Natural killer cell (primary cell): Measurements from ENCODE around the gene RAB3B. TPM values are rescaled to one million over a fixed set of nuclear protein-coding genes. Genes with fewer than 3 reads are reported as not detected.

Experiments
- ATAC-seq, 3 donors: fragments of 150-1000 bp in 2 of 3; fragments of 200-7000 bp in 1 of 3; cut with Tn5 transposase; 1 replicate in 1 of 3; 2 replicates in 2 of 3; pipeline ENCODE4 v1.10.0; 2021; ENCODE audit warnings: mild to moderate bottlenecking in 2 of 3, moderate library complexity in 2 of 3
- DNase-seq, 2 donors: peaks; one replicate each; pipeline versions ENCODE4 v3.0.0 to v3.0.0-alpha.2; 2013 to 2021; ENCODE audit warnings: mixed read lengths in 1 of 2
- H3K27ac ChIP-seq: one replicate; pipeline ENCODE4 v1.5.1; 2013; ENCODE audit warnings: mild to moderate bottlenecking, low read length
- H3K27me3 ChIP-seq: one replicate; pipeline ENCODE4 v1.6.1; 2013; ENCODE audit warnings: low read length; ENCODE audit not compliant: control insufficient read depth, insufficient read depth
- H3K36me3 ChIP-seq: one replicate; pipeline ENCODE4 v1.6.1; 2013; ENCODE audit warnings: low read length; ENCODE audit not compliant: control insufficient read depth, insufficient read depth
- H3K4me1 ChIP-seq: one replicate; pipeline ENCODE4 v1.6.1; 2013; ENCODE audit warnings: low read length; ENCODE audit not compliant: control insufficient read depth, insufficient read depth
- H3K4me3 ChIP-seq: one replicate; pipeline ENCODE4 v1.5.1; 2013; ENCODE audit warnings: low read length
- H3K9me3 ChIP-seq: one replicate; pipeline ENCODE4 v1.6.1; 2013; ENCODE audit warnings: low read length; ENCODE audit not compliant: control insufficient read depth, insufficient read depth
- H3K27ac Mint-ChIP-seq, 2 donors: one replicate each; pipeline ENCODE4 v1.8.0; 2022; ENCODE audit warnings: mild to moderate bottlenecking in 2 of 2, mixed read lengths in 2 of 2, moderate library complexity in 1 of 2
- H3K27me3 Mint-ChIP-seq, 2 donors: one replicate each; pipeline ENCODE4 v1.8.0; 2022; ENCODE audit warnings: low read depth in 2 of 2, mixed read lengths in 2 of 2
- H3K36me3 Mint-ChIP-seq: one replicate; pipeline ENCODE4 v1.8.0; 2022; ENCODE audit warnings: mixed read lengths
- H3K4me1 Mint-ChIP-seq, 2 donors: one replicate each; pipeline ENCODE4 v1.8.0; 2022; ENCODE audit warnings: mixed read lengths in 2 of 2
- H3K4me3 Mint-ChIP-seq: one replicate; pipeline ENCODE4 v1.8.0; 2022; ENCODE audit warnings: mild to moderate bottlenecking, moderate library complexity, mixed read lengths
- H3K9me3 Mint-ChIP-seq, 2 donors: one replicate each; pipeline ENCODE4 v1.8.0; 2022; ENCODE audit warnings: mixed read lengths in 2 of 2
- CTCF ChIP-seq: fragments of 200-600 bp; IDR thresholded peaks from one replicate; pipeline ENCODE4 v1.8.0; 2022; ENCODE audit warnings: antibody characterized with exemption
- WGBS: methylation state at CpG from one replicate; pipeline ENCODE4 v1.1.7; 2013; ENCODE audit warnings: missing lambda C conversion rate; ENCODE audit not compliant: insufficient coverage; 5-methylcytosine and 5-hydroxymethylcytosine counted together
- intact Hi-C: fragments of 100-400 bp; cut with micrococcal nuclease; formaldehyde crosslinking; loops from one replicate; pipeline ENCODE4 v1.14.2; 2022
- total RNA-seq, 4 donors: library from RNA; stranded (reverse); fragments of 120-200 nt in 1 of 4; gene quantifications; one replicate each; pipeline versions ENCODE4 v1.2.3 to v1.2.4, GENCODE V29; 2013 to 2022

RAB3B gene
- total RNA-seq, 3 donors from 2014 or later (not counting 1 experiment from before 2014, with no cell fraction given), result 0.03 TPM; not detected in 2

GRCh38 chr1:51986718-51987117, 3.8 kb downstream of the RAB3B start:
- ATAC-seq (peak in 1 of 3 donors; percentile 19), DNase-seq (no peak)
- Mint-ChIP-seq H3K27me3 (peaks cover 17 to 21% of the 10 kb centered on the region in 2 donors), H3K27ac (no peak overlapping the region), H3K36me3 (no peaks in the 10 kb centered on the region), H3K4me1 (peaks cover 11 to 19% of the 10 kb centered on the region in 2 donors), H3K9me3 (no peaks in the 10 kb centered on the region), H3K4me3 (no peak overlapping the region)
- Histone ChIP-seq H3K4me3 (no peak overlapping the region), H3K36me3 (no peaks in the 10 kb centered on the region), H3K27me3 (peaks cover 9% of the 10 kb centered on the region), H3K4me1 (peaks cover 9% of the 10 kb centered on the region), H3K27ac (no peak overlapping the region), H3K9me3 (no peaks in the 10 kb centered on the region)
- no peak for TF ChIP-seq CTCF
- intact Hi-C loops, result no loop called here
- WGBS, result 90% methylated on average over 4 of the region's 4 CpGs

GRCh38 chr1:51982161-51982560, 8.3 kb downstream of the RAB3B start:
- Mint-ChIP-seq H3K36me3 (no peaks in the 10 kb centered on the region), H3K27ac (no peak overlapping the region), H3K4me1 (no peaks in the 10 kb centered on the region), H3K9me3 (no peaks in the 10 kb centered on the region), H3K27me3 (peaks cover 0 to 3% of the 10 kb centered on the region in 2 donors), H3K4me3 (no peak overlapping the region)
- Histone ChIP-seq H3K27ac (no peak overlapping the region), H3K27me3 (no peaks in the 10 kb centered on the region), H3K4me3 (no peak overlapping the region), H3K4me1 (no peaks in the 10 kb centered on the region), H3K36me3 (no peaks in the 10 kb centered on the region), H3K9me3 (no peaks in the 10 kb centered on the region)
- DNase-seq (no peak), ATAC-seq (no peak)
- TF ChIP-seq CTCF, result no peak
- intact Hi-C loops, result no loop called here
- WGBS, result 85% methylated on average over 3 of the region's 3 CpGs

- TF ChIP-seq CTCF, result no peak
- H3K9me3 Mint-ChIP-seq, result no peaks in the 10 kb centered on the region
- peaks cover 0 to 5% of the 10 kb centered on the region in 2 donors for H3K27me3 Mint-ChIP-seq
- no CpG with 5 or more reads among the region's 1 CpG for WGBS
- DNase-seq (no peak), ATAC-seq (no peak)
- no peaks in the 10 kb centered on the region for H3K4me1 Mint-ChIP-seq
- Histone ChIP-seq H3K36me3 (no peaks in the 10 kb centered on the region), H3K27ac (no peak overlapping the region), H3K4me3 (no peak overlapping the region), H3K4me1 (no peaks in the 10 kb centered on the region), H3K27me3 (no peaks in the 10 kb centered on the region), H3K9me3 (no peaks in the 10 kb centered on the region)
- intact Hi-C loops, result no loop called here
- no peak overlapping the region for H3K27ac Mint-ChIP-seq
- H3K36me3 Mint-ChIP-seq, result no peaks in the 10 kb centered on the region
- H3K4me3 Mint-ChIP-seq, result no peak overlapping the region
Observed at GRCh38 chr1:51981555-51981954, 8.9 kb downstream of the RAB3B start.

- TF ChIP-seq CTCF, result no peak
- Mint-ChIP-seq H3K27ac (no peak overlapping the region), H3K27me3 (peaks cover 0 to 8% of the 10 kb centered on the region in 2 donors), H3K4me3 (no peak overlapping the region), H3K4me1 (no peaks in the 10 kb centered on the region), H3K36me3 (no peaks in the 10 kb centered on the region), H3K9me3 (no peaks in the 10 kb centered on the region)
- no peak overlapping the region for H3K27ac ChIP-seq
- H3K4me3 ChIP-seq, result no peak overlapping the region
- no peaks in the 10 kb centered on the region for H3K27me3 ChIP-seq
- no peaks in the 10 kb centered on the region for H3K4me1 ChIP-seq
- ATAC-seq (no peak), DNase-seq (no peak)
- H3K9me3 ChIP-seq, result no peaks in the 10 kb centered on the region
- intact Hi-C loops, result no loop called here
- no peaks in the 10 kb centered on the region for H3K36me3 ChIP-seq
Observed at GRCh38 chr1:51978099-51978498, 12.4 kb downstream of the RAB3B start.
